BJ (cell line): ENCODE data around the gene ATAD3A. TPM values are rescaled to one million over a fixed set of nuclear protein-coding genes. Genes with fewer than 3 reads are reported as not detected.

Source experiments
- CTCF ChIA-PET: fragments of 350-600 bp; formaldehyde crosslinking; extraction: SDS; loops from one replicate; lab custom pipeline; 2021; ENCODE audit warnings: antibody characterized with exemption, inconsistent platforms; lab: Yijun Ruan, JAX
- POLR2A ChIA-PET: fragments of 300-600 bp; sonication (Branson Sonifier 250); formaldehyde crosslinking; extraction: SDS; loops from one replicate; lab custom pipeline; 2021; ENCODE audit warnings: antibody characterized with exemption; lab: Charles Lee
- DNase-seq: peaks from one replicate; pipeline ENCODE4 v3.0.0-alpha.2; 2011; ENCODE audit warnings: low read depth
- H3K27me3 ChIP-seq: 2 replicates; pipeline ENCODE4 v1.6.0; 2011; ENCODE audit warnings: low read length; ENCODE audit not compliant: control insufficient read depth, insufficient read depth
- H3K36me3 ChIP-seq: 2 replicates; pipeline ENCODE4 v1.5.1; 2011; ENCODE audit warnings: low read length; ENCODE audit not compliant: control insufficient read depth, insufficient read depth
- H3K4me3 ChIP-seq: 2 replicates; pipeline ENCODE4 v1.5.1; 2011; ENCODE audit warnings: low read depth, mild to moderate bottlenecking, control low read depth, low read length
- CTCF ChIP-seq: IDR thresholded peaks from 2 replicates; pipeline ENCODE4 v1.5.1; 2011; ENCODE audit warnings: low read depth, mild to moderate bottlenecking, control low read depth, inconsistent platforms, low read length, moderate library complexity; ENCODE audit not compliant: insufficient read depth
- polyA plus RNA-seq: library from polyadenylated mRNA; depleted of rRNA; stranded (reverse); fragments of >200 nt; gene quantifications from 2 replicates; pipeline ENCODE4 v1.2.3, GENCODE V29; 2011

ATAD3A gene
- polyA plus RNA-seq, 1 experiment: 19.7 TPM

GRCh38 chr1:1545946-1546737 lies 34.2 kb downstream of the ATAD3A start:
- TF ChIP-seq CTCF: no peak
- ChIA-PET POLR2A (no interaction called here), CTCF (no interaction called here)
- Histone ChIP-seq H3K36me3 (peaks cover 20% of the 10 kb centered on the region), H3K27me3 (no peaks in the 10 kb centered on the region), H3K4me3 (no peak overlapping the region)
- no peak for DNase-seq

DNA sequence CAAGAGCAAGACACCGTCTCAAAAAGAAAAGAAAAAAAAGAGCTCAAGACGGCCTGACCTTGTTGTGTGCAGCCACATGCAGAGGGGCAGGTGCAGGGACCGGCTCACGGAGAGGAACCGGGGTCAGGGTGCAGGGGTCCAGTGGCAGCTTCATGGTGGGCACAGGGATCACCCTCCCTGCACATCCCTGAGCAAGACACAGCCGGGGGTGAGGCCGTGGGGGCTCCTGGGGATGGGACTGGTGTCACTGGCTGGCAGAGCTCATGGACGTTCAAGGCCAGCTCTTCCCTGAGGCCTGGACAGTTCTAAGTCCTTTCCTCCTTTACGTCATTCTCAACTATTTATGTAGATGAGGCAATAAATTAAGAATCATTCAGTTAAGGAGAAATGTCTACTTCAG lies 35.0 kb downstream of the ATAD3A start:
- ChIA-PET POLR2A (no interaction called here), CTCF (no interaction called here)
- no peak for TF ChIP-seq CTCF
- no peak for DNase-seq
- H3K27me3 ChIP-seq: no peaks in the 10 kb centered on the region
- peaks cover 14% of the 10 kb centered on the region for H3K36me3 ChIP-seq
- no peak overlapping the region for H3K4me3 ChIP-seq

- CTCF ChIA-PET: no interaction called here
- POLR2A ChIA-PET: no interaction called here
- no peaks in the 10 kb centered on the region for H3K27me3 ChIP-seq
- H3K4me3 ChIP-seq: no peak overlapping the region
- H3K36me3 ChIP-seq: peaks cover 10% of the 10 kb centered on the region
- DNase-seq: no peak
- TF ChIP-seq CTCF: no peak
Measured at GRCh38 chr1:1547476-1547875, 35.5 kb downstream of the ATAD3A start.

DNA sequence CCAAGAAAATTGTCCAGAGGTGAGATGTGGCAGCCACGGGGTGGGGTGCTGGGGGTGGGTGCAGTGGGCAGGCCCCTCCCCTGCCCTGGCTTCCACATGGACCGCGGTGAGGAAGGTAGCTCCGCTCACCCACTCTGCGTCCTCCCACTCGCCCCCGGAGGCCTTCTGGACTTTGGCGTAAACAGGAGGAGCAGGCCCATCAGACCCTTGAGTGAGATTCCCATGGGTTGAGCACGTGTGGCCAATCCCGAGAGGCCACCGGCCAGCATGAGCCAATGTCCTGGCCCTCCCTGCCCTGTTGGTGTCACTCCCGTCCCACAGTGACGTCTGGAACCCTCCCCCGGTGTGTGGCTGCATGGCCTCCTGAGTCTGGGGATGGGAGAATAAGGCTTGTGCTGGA lies 36.6 kb downstream of the ATAD3A start:
- CTCF ChIA-PET: no interaction called here
- no peaks in the 10 kb centered on the region for H3K27me3 ChIP-seq
- no peak for TF ChIP-seq CTCF
- POLR2A ChIA-PET: no interaction called here
- peaks cover 4% of the 10 kb centered on the region for H3K36me3 ChIP-seq
- no peak overlapping the region for H3K4me3 ChIP-seq
- no peak for DNase-seq

DNA sequence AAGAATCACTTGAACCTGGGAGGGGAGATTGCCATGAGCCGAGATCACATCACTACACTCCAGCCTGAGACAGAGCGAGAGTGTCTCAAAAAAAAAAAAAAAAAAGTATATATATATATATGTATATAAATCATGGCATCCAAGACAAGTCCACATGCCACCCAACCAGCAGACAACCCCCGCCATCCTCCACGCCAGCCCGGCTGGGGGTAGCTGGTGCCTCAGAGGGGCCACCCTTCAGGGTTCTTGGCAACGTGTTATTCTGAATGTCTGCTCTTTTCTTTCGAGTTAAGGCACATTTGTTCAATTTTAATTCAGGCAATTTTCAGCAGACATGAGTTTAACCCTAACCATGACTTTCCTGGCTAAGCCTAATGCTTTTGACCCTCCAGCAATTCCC lies 38.1 kb downstream of the ATAD3A start:
- Histone ChIP-seq H3K27me3 (no peaks in the 10 kb centered on the region), H3K4me3 (no peak overlapping the region), H3K36me3 (peaks cover 3% of the 10 kb centered on the region)
- no peak for DNase-seq
- ChIA-PET POLR2A (no interaction called here), CTCF (no interaction called here)
- no peak for TF ChIP-seq CTCF
